ENCODE measurements around the gene SPAG4. TPM values are rescaled to one million over a fixed set of nuclear protein-coding genes. Genes with fewer than 3 reads are reported as not detected.

SPAG4 gene
- total and polyA plus RNA-seq, 2 experiments from 2014 or later: 2.7 to 2.9 TPM

- DNase-seq (ENCODE audit: low spot score) (no peak), ATAC-seq (no peak)
- Mint-ChIP-seq H3K27ac (no peak overlapping the region), H3K9me3 (no peaks in the 10 kb centered on the region; the same call in 2 of the 3 replicates), H3K4me1 (peaks cover 2% of the 10 kb centered on the region; the same call in 2 of the 3 replicates), H3K27me3 (ENCODE audit: insufficient read depth, low read depth, poor library complexity) (peaks cover 3% of the 10 kb centered on the region), H3K4me3 (no peak overlapping the region), H3K36me3 (ENCODE audit: low read depth) (no peaks in the 10 kb centered on the region)
- Histone ChIP-seq H4K20me1 (replicated peaks; ENCODE audit: insufficient read depth) (no peaks in the 10 kb centered on the region), H3F3A (replicated peaks; ENCODE audit: low read depth) (0 out of 2 replicates have a peak, but pooled peaks cover 7% of the 10 kb centered on the region), H3K4me1 (ENCODE audit: insufficient read depth) (peaks cover 6% of the 10 kb centered on the region; the same call in 1 of the 2 replicates), H3K79me2 (replicated peaks; ENCODE audit: insufficient read depth) (no peaks in the 10 kb centered on the region), H3K27ac (ENCODE audit: low read depth) (no peak overlapping the region), H3K4me3 (no peak overlapping the region), H2AFZ (no peak overlapping the region), H3K36me3 (ENCODE audit: insufficient read depth) (no peaks in the 10 kb centered on the region), H3K4me2 (no peak overlapping the region), H3K9me2 (ENCODE audit: insufficient read depth) (no peaks in the 10 kb centered on the region), H3K27me3 (ENCODE audit: insufficient read depth) (no peaks in the 10 kb centered on the region)
- no peak for TF ChIP-seq ZNF462 (CRISPR knock-in tag; IDR thresholded peaks at IDR 0.05)
- no peak for TF ChIP-seq EZH2 (IDR thresholded peaks at IDR 0.05; ENCODE audit: low read depth, unreplicated experiment)
- TF ChIP-seq ETS1 (IDR thresholded peaks at IDR 0.05): no peak
- TF ChIP-seq EZH2phosphoT487 (IDR thresholded peaks at IDR 0.05; ENCODE audit: unreplicated experiment): no peak
- TF ChIP-seq ZNF331 (CRISPR knock-in tag; IDR thresholded peaks at IDR 0.05; ENCODE audit: low read depth): no peak
Measured at GRCh38 chr20:35587436-35587835, 28.2 kb upstream of the SPAG4 start.
